Forelimb muscle (tissue), 1 donor: ENCODE results near the gene ZMAT3. TPM values are rescaled to one million over a fixed set of nuclear protein-coding genes. Genes with fewer than 3 reads are reported as not detected.

ENCODE experiments used
- polyA plus RNA-seq: library from polyadenylated mRNA; unstranded; fragments of 120-200 nt; gene quantifications from one replicate; pipeline ENCODE4 v1.2.1, GENCODE V29; 2013; ENCODE audit not compliant: insufficient read length

ZMAT3 gene
- polyA plus RNA-seq, 1 donor: 5.7 TPM

Other genes with a start within 250 kb of the ZMAT3 start
- 22.8 TPM for gene PIK3CA, start 76.5 kb upstream of the ZMAT3 start, polyA plus RNA-seq
- gene KCNMB3, start 179.3 kb upstream of the ZMAT3 start, polyA plus RNA-seq: 4.7 TPM